GM18858 (cell line): ENCODE data around the gene OTUD1.

Experiments
- ATAC-seq: cut with Tn5 transposase; IDR thresholded peaks from one replicate; pipeline ENCODE4 v1.9.1; 2021; ENCODE audit not compliant: unreplicated experiment

OTUD1 gene

GRCh38 chr10:23419655-23420329, 19.1 kb upstream of the OTUD1 start:
- no peak for ATAC-seq

GRCh38 chr10:23421397-23421796, 17.5 kb upstream of the OTUD1 start:
- ATAC-seq = no peak

DNA sequence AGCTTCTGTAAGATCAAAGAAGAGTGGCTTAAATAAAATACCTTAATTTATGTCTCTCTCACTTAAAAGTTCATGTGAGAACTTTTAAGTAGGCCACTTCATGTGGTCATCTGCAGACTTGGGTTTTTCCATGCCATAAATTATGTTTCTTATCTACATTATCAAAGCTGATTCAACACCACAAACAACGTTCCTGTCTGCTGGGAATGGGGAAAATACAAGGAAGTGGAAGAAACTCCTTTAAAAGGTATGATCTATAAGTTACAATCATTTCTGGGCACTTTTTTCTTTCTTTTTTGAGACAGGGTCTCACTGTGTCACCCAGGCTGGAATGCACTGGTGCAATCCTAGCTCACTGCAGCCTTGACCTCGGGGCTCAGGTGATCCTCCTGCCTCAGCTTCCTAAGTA, 16.9 kb upstream of the OTUD1 start:
- ATAC-seq = no peak

GRCh38 chr10:23432166-23432565, 6.7 kb upstream of the OTUD1 start:
- no peak for ATAC-seq

DNA sequence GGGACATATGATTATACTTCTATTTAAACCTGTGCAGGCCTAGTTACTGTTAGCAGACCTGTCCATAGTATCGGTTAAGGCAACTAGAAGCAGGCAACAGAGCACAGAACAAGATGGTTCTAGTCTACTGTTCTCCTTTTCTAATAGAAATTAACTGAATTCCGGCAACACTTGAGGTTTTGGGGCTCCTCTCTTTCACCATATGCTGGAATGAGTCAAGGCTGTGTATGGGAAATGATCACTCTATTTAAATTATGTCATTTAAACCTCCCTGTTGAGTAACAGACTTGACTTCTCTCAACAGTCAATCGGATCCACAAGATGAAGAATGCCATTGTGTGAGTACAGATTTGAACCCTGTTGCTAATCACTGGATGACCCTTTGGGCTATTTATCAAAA, 6.2 kb upstream of the OTUD1 start:
- no peak for ATAC-seq

DNA sequence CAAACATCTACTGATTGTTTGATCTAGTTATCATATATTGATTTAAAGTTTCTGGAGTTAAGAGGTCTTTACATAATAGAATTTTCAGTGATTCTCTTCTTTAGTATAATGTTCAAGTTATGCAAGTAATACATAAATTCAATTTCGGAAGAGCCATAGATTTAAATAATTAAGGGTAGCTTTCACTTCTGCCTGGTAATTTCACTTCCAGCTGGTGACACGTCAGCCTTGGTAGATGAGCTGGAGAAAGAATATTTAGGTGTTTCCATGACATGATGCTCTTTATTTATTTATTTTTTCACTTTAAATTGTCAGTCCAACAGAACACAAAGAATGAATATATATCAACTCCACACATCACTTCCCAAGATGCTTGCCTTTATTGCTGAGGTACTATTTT, 5.2 kb upstream of the OTUD1 start:
- ATAC-seq = no peak

- no peak for ATAC-seq
These were observed 3.5 kb upstream of the OTUD1 start for GRCh38 chr10:23435378-23435777.

GRCh38 chr10:23436983-23437382, 1.9 kb upstream of the OTUD1 start:
- no peak for ATAC-seq

GRCh38 chr10:23437963-23438546, 820 bp upstream of the OTUD1 start:
- no peak for ATAC-seq

- no peak for ATAC-seq
These were observed 631 bp downstream of the OTUD1 start for GRCh38 chr10:23439452-23439960.

GRCh38 chr10:23439961-23440889, 1.4 kb downstream of the OTUD1 start:
- ATAC-seq = no peak

DNA sequence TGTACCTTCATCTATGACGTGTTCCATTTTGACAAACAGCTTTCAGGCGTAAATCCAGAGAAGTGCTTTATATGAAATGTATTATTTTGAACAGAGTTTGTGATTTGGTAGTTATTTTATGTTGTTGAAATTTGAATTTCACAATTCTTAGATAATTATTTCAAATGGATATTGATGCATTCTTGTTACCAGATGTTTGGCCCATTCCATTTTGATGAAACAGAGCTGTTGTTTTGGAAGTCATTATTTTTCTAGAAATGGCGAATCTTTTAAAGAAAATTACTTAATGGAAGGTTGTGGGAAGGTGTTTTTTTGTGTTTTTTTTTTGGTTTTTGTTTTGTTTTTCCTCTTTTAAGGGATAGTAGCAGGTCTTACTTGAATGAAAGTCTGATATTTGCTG, 2.4 kb downstream of the OTUD1 start:
- no peak for ATAC-seq

DNA sequence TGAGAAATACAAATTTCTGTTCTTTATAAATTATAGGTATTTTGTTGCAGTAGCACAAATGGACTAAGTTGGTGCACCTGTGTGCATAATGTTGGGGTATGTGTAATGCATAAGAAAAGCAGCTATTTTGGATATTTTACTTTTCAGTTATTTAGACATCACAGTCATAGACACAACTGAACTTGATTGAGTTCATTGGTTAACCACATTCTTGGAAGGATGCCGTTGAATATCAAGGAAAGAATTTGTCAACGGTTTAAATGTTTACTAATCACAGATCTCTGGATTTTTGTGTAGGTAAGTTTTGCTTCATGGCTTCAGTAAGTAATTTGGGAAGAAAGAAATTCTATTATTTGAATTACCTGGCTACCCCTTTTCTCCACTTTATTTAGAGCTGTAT, 4.1 kb downstream of the OTUD1 start:
- ATAC-seq = no peak

GRCh38 chr10:23445591-23445990, 6.7 kb downstream of the OTUD1 start:
- ATAC-seq = no peak

- ATAC-seq = no peak
These were observed 9.4 kb downstream of the OTUD1 start for GRCh38 chr10:23448323-23448722.

DNA sequence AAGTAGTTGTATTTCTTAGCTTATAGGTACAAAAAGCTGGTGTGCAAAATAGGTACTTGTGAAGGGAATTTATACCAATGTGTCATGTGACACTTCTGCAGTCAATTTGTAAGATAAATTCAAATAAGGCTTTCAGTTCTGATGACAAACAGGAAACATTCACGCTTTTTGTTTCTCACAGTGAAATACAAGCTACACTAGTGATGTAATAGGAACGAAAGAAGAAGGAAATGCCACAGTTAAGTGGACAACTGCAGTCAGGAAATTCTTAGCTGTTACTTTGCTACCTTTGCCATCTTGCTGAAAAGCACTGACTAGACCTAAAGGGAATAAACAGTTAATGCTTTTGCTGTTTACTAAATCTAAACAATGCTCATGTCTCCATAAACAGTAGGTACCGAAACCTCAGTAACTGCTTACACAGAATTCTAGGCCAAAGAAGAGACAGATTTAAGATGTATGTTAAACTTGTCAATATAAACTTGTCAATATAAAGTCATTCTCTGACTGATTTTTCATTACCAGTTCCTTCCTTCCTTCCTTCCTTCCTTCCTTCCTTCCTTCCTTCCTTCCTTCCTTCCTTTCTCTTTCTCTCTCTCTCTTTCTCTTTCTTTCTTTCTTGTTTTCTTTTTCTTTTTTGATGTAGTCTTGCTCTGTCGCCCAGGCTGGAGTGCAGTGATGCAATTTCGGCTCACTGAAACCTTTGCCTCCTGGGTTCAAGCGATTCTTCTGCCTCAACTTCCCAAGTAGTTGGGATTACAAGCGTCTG, 10.1 kb downstream of the OTUD1 start:
- ATAC-seq = peak; percentile 94

DNA sequence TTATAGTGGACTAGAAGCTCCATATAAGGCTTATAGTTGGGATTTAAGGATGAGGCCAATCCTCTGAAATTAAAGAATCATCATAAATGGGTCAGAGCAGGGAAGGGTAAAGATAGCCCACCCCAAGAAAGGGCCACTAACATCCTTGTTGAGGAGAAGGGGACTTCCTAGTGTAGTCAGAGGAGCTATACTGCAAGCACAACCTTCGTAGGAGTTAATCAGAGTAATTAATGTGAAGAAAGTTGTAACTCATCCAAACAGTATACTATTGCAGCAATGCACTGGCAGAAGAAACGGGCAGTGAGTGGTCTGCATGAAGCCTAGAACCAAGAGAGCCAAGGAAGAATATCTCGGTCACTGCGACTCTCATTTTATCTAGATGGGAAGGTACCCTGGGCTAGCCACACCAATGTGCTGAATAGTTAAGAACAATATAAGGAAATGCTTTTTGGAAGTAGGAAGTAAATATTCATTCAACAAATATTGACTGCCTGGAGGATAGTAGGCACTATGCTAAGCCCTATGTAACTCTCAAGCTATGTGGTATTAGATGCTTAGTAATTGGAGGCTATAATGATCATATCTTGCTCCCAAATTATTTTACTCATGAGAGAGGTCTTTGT, 13.3 kb downstream of the OTUD1 start:
- no peak for ATAC-seq

- no peak for ATAC-seq
These were observed 14.6 kb downstream of the OTUD1 start for GRCh38 chr10:23453465-23453864.

DNA sequence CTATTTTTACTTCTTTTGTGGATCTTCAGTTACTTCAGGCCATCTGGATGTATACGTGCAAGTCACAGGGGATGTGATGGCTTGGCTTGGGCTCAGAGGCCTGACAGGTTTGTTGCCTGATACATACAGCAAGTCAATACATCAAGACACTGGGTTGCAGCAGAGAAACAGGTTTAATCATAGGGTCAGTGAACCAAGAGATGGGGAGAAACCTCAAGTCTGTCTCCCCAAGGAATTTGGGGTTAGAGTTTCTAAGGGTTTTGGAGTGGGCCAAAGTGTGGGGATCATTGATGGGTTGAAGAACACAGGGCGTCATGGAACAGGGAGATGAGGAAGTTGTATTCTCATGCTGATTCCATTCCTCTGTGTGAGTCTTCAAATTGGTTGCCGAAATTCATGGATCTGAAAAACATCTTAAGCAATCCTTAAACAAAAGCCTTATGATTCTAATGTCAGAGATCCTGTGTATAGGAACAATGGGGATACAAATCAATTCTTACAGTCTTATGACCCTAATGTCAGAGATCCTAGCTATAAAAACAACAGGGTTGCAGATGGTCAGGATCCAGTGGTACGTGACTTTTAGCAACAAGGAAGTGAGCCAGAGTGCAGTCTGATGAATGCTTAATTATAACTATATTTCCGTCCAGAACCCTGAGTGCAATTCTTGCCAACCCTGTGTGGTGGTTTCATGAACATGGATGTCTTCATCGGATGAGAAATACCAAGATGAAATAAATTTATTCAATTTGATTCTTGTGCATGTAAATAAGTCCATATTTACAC, 18.9 kb downstream of the OTUD1 start:
- ATAC-seq = no peak
